IMR-90 (cell line): ENCODE results near the gene FFAR3. TPM values are rescaled to one million over a fixed set of nuclear protein-coding genes. Genes with fewer than 3 reads are reported as not detected.
A peak's percentile ranks its signal among the peaks of the same experiment; 100 is the strongest.

Source experiments
- ATAC-seq: fragments of 200-7000 bp; cut with Tn5 transposase; 2 replicates; pipeline ENCODE4 v1.9.1; 2020; ENCODE audit warnings: low read depth, mild to moderate bottlenecking, moderate library complexity
- BruUV-seq: library from RNA; stranded (reverse); fragments of 400-500 nt; replicated peaks from 2 replicates; lab custom pipeline; 2021; lab: Mats Ljungman, UMichigan
- CTCF ChIA-PET: fragments of 300-600 bp; formaldehyde crosslinking; extraction: SDS; loops from one replicate; lab custom pipeline; 2021; ENCODE audit warnings: antibody characterized with exemption; lab: Yijun Ruan, JAX
- POLR2A ChIA-PET: fragments of 300-600 bp; sonication (Branson Sonifier 250); formaldehyde crosslinking; loops from one replicate; lab custom pipeline; 2022; ENCODE audit warnings: antibody characterized with exemption; ENCODE audit not compliant: unreplicated experiment; lab: Charles Lee
- DNase-seq: peaks from one replicate; pipeline ENCODE4 v3.0.0; 2013
- H2AFZ ChIP-seq: replicated peaks from 2 replicates; pipeline ENCODE3; 2013; ENCODE audit warnings: low read length, mild to moderate bottlenecking; ENCODE audit not compliant: poor library complexity
- H2AK5ac ChIP-seq: 2 replicates; pipeline ENCODE4 v1.6.1; 2013; ENCODE audit warnings: low read depth, low read length, inconsistent platforms
- H2AK9ac ChIP-seq: replicated peaks from 2 replicates; pipeline ENCODE3; 2013; ENCODE audit warnings: mild to moderate bottlenecking, low read depth, low read length, moderate library complexity; ENCODE audit not compliant: poor library complexity
- H2BK120ac ChIP-seq: 2 replicates; pipeline ENCODE4 v1.6.1; 2013; ENCODE audit warnings: low read depth, low read length, inconsistent platforms
- H2BK15ac ChIP-seq: 3 replicates; pipeline ENCODE4 v1.6.1; 2013; ENCODE audit warnings: low read depth, low read length, inconsistent platforms
- H2BK20ac ChIP-seq: 2 replicates; pipeline ENCODE4 v1.6.1; 2013; ENCODE audit warnings: low read depth, mild to moderate bottlenecking, inconsistent platforms, low read length, moderate library complexity
- H2BK5ac ChIP-seq: 2 replicates; pipeline ENCODE4 v1.6.1; 2013; ENCODE audit warnings: mild to moderate bottlenecking, low read depth, low read length, inconsistent platforms; ENCODE audit not compliant: poor library complexity, severe bottlenecking
- H3K14ac ChIP-seq: replicated peaks from 2 replicates; pipeline ENCODE4 v1.6.1; 2013; ENCODE audit warnings: low read depth, low read length, inconsistent platforms
- H3K18ac ChIP-seq: 2 replicates; pipeline ENCODE4 v1.6.1; 2013; ENCODE audit warnings: low read depth, low read length, control low read depth
- H3K23ac ChIP-seq: 2 replicates; pipeline ENCODE4 v1.6.1; 2013; ENCODE audit warnings: low read depth, low read length, inconsistent platforms
- H3K27ac ChIP-seq: 2 replicates; pipeline ENCODE4 v1.5.1; 2013; ENCODE audit warnings: mild to moderate bottlenecking, control low read depth, low read length; ENCODE audit not compliant: insufficient read depth
- H3K27me3 ChIP-seq: 2 replicates; pipeline ENCODE4 v1.6.1; 2013; ENCODE audit warnings: low read length; ENCODE audit not compliant: control insufficient read depth, insufficient read depth
- H3K36me3 ChIP-seq: 2 replicates; pipeline ENCODE4 v1.6.1; 2013; ENCODE audit warnings: low read length, mixed read lengths; ENCODE audit not compliant: control insufficient read depth, insufficient read depth
- H3K4ac ChIP-seq: 2 replicates; pipeline ENCODE4 v1.6.1; 2013; ENCODE audit warnings: low read depth, low read length, inconsistent platforms
- H3K4me1 ChIP-seq: 2 replicates; pipeline ENCODE4 v1.6.1; 2013; ENCODE audit warnings: low read length, mixed read lengths; ENCODE audit not compliant: control insufficient read depth, insufficient read depth
- H3K4me2 ChIP-seq: 2 replicates; pipeline ENCODE4 v1.6.1; 2013; ENCODE audit warnings: low read depth, mild to moderate bottlenecking, control low read depth, low read length, moderate library complexity
- H3K4me3 ChIP-seq: 2 replicates; pipeline ENCODE4 v1.5.1; 2013; ENCODE audit warnings: low read depth, mild to moderate bottlenecking, control low read depth, low read length, moderate library complexity; ENCODE audit not compliant: insufficient read depth
- H3K56ac ChIP-seq: 2 replicates; pipeline ENCODE4 v1.6.1; 2013; ENCODE audit warnings: low read length, inconsistent platforms; ENCODE audit not compliant: insufficient read depth; ENCODE audit errors: extremely low read depth
- H3K79me1 ChIP-seq, 2 experiments: 2 replicates each; pipeline ENCODE4 v1.6.1; 2013; ENCODE audit warnings: low read length in 2 of 2, inconsistent platforms in 1 of 2, low read depth in 1 of 2
- H3K9ac ChIP-seq: 2 replicates; pipeline ENCODE4 v1.6.1; 2013; ENCODE audit warnings: low read depth, low read length, control low read depth
- H3K9me1 ChIP-seq: 2 replicates; pipeline ENCODE4 v1.6.1; 2013; ENCODE audit warnings: low read length, inconsistent platforms; ENCODE audit not compliant: insufficient read depth
- H3K9me3 ChIP-seq: 2 replicates; pipeline ENCODE4 v1.6.1; 2013; ENCODE audit warnings: low read length; ENCODE audit not compliant: control insufficient read depth, insufficient read depth
- H4K20me1 ChIP-seq: 2 replicates; pipeline ENCODE4 v1.6.1; 2013; ENCODE audit warnings: low read length, inconsistent platforms; ENCODE audit not compliant: insufficient read depth
- H4K5ac ChIP-seq: 2 replicates; pipeline ENCODE4 v1.6.1; 2013; ENCODE audit warnings: mild to moderate bottlenecking, low read depth, low read length, control low read depth
- H4K8ac ChIP-seq, 2 experiments: 2 replicates each; pipeline ENCODE4 v1.6.1; 2013; ENCODE audit warnings: low read depth in 2 of 2, low read length in 2 of 2, control low read depth in 1 of 2, inconsistent platforms in 1 of 2
- H4K91ac ChIP-seq: 2 replicates; pipeline ENCODE4 v1.6.1; 2013; ENCODE audit warnings: low read depth, low read length, inconsistent platforms; ENCODE audit not compliant: insufficient read depth
- BHLHE40 ChIP-seq: fragments of 150-350 bp; IDR thresholded peaks from 2 replicates; pipeline ENCODE4 v1.6.1; 2016; ENCODE audit warnings: mild to moderate bottlenecking, low read depth, low read length
- CHD1 ChIP-seq: IDR thresholded peaks from 2 replicates; pipeline ENCODE4 v1.6.1; 2012; ENCODE audit warnings: low read depth, low read length, improper control_type of control experiment
- MAFK ChIP-seq: IDR thresholded peaks from 2 replicates; pipeline ENCODE4 v1.6.1; 2012; ENCODE audit warnings: low read depth, low read length, improper control_type of control experiment
- NFE2L2 ChIP-seq: fragments of 150-350 bp; IDR thresholded peaks from 2 replicates; pipeline ENCODE4 v1.6.1; 2016; ENCODE audit warnings: low read depth, mild to moderate bottlenecking, low read length
- RCOR1 ChIP-seq: IDR thresholded peaks from 2 replicates; pipeline ENCODE4 v1.6.1; 2012; ENCODE audit warnings: mild to moderate bottlenecking, low read length, improper control_type of control experiment; ENCODE audit not compliant: insufficient replicate concordance
- RFX5 ChIP-seq: IDR thresholded peaks from 2 replicates; pipeline ENCODE4 v1.8.0; 2012; ENCODE audit warnings: low read depth, mild to moderate bottlenecking, low read length, moderate library complexity
- SMC3 ChIP-seq: fragments of 150-350 bp; IDR thresholded peaks from 2 replicates; pipeline ENCODE4 v1.6.1; 2016; ENCODE audit warnings: low read depth, mild to moderate bottlenecking, antibody characterized with exemption, low read length, moderate library complexity
- WGBS, 2 experiments: methylation state at CpG; one replicate each; pipeline versions ENCODE4 v1.1.5 to v1.1.7; 2013; ENCODE audit warnings: missing lambda C conversion rate in 2 of 2; ENCODE audit not compliant: insufficient read length in 1 of 2; ENCODE audit errors: extremely low coverage in 2 of 2; 5-methylcytosine and 5-hydroxymethylcytosine counted together
- dilution Hi-C: fragments of 300-500 bp; cut with HindIII; formaldehyde crosslinking; loops from one replicate; pipeline ENCODE4 v1.14.3; 2018; ENCODE audit warnings: low sequenced_read_pairs; ENCODE audit not compliant: unreplicated experiment
- in situ Hi-C: fragments of 300-500 bp; cut with MboI; formaldehyde crosslinking; loops from 3 replicates; pipeline ENCODE4 v1.14.3; 2019; ENCODE audit warnings: low sequenced_read_pairs, inconsistent platforms, mixed read lengths
- intact Hi-C: fragments of 100-400 bp; cut with micrococcal nuclease; formaldehyde crosslinking; loops from 2 replicates; pipeline ENCODE4 v1.10.0; 2022
- polyA plus RNA-seq, 3 experiments: library from polyadenylated mRNA; depleted of rRNA; stranded (reverse); fragments of >200 nt; gene quantifications; 2 replicates each; pipeline ENCODE4 v1.2.3, GENCODE V29; 2012; ENCODE audit warnings: low replicate concordance in 1 of 3
- total RNA-seq: library from RNA; depleted of rRNA; stranded (reverse); fragments of >200 nt; gene quantifications from 2 replicates; pipeline ENCODE4 v1.2.3, GENCODE V29; 2012
- TF ChIP-seq, protein P1 (sequence below): fragments of 150-350 bp; IDR thresholded peaks from 2 replicates; pipeline ENCODE4 v1.6.1; 2016; ENCODE audit warnings: low read depth, mild to moderate bottlenecking, low read length, moderate library complexity, borderline replicate concordance
- TF ChIP-seq, protein P2 (sequence below): conservative IDR thresholded peaks from 2 replicates; pipeline ENCODE4 v1.5.1; 2012; ENCODE audit warnings: mild to moderate bottlenecking, low read depth, low read length, improper control_type of control experiment

FFAR3 gene
- total and polyA plus RNA-seq, 2 of the 4 experiments (the other 2 are of a cell fraction) = not detected

DNA sequence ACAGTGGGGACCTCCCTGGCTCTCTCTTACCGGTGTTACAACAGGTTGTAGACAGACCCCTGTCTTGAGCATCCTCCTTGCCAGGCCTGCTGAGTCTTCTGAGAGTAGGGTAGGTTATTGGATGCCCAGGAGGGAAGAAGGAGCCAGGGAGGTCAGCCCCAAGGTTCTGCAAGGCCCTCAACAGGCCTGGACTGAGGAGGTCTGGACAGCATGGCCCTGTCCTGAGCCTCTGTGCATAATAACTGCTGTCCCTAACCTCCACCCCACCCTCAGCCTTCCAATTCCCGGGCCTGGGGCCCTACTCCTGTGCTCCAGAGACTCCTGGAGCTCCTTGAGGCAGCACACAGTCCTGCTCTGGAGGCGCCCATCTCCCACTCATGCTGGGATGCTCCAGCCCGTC is 28.9 kb upstream of the FFAR3 start:
- Histone ChIP-seq H2BK120ac (no peak overlapping the region), H2BK20ac (no peak overlapping the region), H3K56ac (no peak overlapping the region), H3K18ac (no peak overlapping the region), H4K91ac (no peak overlapping the region), H3K4me1 (no peaks in the 10 kb centered on the region), H3K9me3 (no peaks in the 10 kb centered on the region), H3K4me3 (no peak overlapping the region), H2AFZ (no peak overlapping the region), H4K5ac (no peak overlapping the region), H3K4ac (no peak overlapping the region), H3K9me1 (no peaks in the 10 kb centered on the region), H3K27me3 (peaks cover 13% of the 10 kb centered on the region), H4K20me1 (no peaks in the 10 kb centered on the region), H3K23ac (no peak overlapping the region), H2AK5ac (no peak overlapping the region), H2AK9ac (peak overlapping the region; percentile 50), H3K27ac (no peak overlapping the region), H2BK15ac (no peak overlapping the region), H3K14ac (no peak overlapping the region), H3K79me1 (no peaks in the 10 kb centered on the region), H2BK5ac (no peak overlapping the region), H3K4me2 (no peak overlapping the region), H3K36me3 (no peaks in the 10 kb centered on the region), H4K8ac (no peak overlapping the region), H3K9ac (no peak overlapping the region)
- ChIA-PET CTCF (no interaction called here), POLR2A (no interaction called here)
- intact Hi-C loops (no loop called here), dilution Hi-C loops (no loop called here), in situ Hi-C loops (loop anchor here (25.0 kb wide), 1 partner anchor 258 kb away; the partner anchor contains the start of gene PMIS2)
- no TSS peak for BruUV-seq
- DNase-seq (no peak), ATAC-seq (no peak)
- TF ChIP-seq, protein P1, sequence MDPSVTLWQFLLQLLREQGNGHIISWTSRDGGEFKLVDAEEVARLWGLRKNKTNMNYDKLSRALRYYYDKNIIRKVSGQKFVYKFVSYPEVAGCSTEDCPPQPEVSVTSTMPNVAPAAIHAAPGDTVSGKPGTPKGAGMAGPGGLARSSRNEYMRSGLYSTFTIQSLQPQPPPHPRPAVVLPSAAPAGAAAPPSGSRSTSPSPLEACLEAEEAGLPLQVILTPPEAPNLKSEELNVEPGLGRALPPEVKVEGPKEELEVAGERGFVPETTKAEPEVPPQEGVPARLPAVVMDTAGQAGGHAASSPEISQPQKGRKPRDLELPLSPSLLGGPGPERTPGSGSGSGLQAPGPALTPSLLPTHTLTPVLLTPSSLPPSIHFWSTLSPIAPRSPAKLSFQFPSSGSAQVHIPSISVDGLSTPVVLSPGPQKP = no peak
- TF ChIP-seq NFE2L2 (no peak), RCOR1 (no peak), CHD1 (no peak), BHLHE40 (no peak), SMC3 (no peak), MAFK (no peak), RFX5 (no peak)
- TF ChIP-seq, protein P2, sequence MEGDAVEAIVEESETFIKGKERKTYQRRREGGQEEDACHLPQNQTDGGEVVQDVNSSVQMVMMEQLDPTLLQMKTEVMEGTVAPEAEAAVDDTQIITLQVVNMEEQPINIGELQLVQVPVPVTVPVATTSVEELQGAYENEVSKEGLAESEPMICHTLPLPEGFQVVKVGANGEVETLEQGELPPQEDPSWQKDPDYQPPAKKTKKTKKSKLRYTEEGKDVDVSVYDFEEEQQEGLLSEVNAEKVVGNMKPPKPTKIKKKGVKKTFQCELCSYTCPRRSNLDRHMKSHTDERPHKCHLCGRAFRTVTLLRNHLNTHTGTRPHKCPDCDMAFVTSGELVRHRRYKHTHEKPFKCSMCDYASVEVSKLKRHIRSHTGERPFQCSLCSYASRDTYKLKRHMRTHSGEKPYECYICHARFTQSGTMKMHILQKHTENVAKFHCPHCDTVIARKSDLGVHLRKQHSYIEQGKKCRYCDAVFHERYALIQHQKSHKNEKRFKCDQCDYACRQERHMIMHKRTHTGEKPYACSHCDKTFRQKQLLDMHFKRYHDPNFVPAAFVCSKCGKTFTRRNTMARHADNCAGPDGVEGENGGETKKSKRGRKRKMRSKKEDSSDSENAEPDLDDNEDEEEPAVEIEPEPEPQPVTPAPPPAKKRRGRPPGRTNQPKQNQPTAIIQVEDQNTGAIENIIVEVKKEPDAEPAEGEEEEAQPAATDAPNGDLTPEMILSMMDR = no peak
- no CpG with 5 or more reads among the region's 4 CpGs for WGBS, 2 experiments
